ENCODE data around the gene ANKRD62.

The ANKRD62 gene

GRCh38 chr18:12062974-12063373 is 30.7 kb upstream of the ANKRD62 start:
- TF ChIP-seq CTCF (IDR thresholded peaks at IDR 0.05; ENCODE audit: borderline replicate concordance, extremely low read depth, low read length, poor library complexity, severe bottlenecking) (no peak), EZH2 (IDR thresholded peaks at IDR 0.05; ENCODE audit: borderline replicate concordance, low read depth, low read length, severe bottlenecking) (no peak)
- Histone ChIP-seq H4K20me1 (ENCODE audit: insufficient read depth, low read length) (no peaks in the 10 kb centered on the region), H3K4me1 (ENCODE audit: insufficient read depth, low read length) (no peaks in the 10 kb centered on the region), H3K36me3 (ENCODE audit: insufficient read depth, low read length) (no peaks in the 10 kb centered on the region), H3K4me2 (ENCODE audit: insufficient read depth, low read length) (no peak overlapping the region), H3K9me3 (ENCODE audit: insufficient read depth, low read length, severe bottlenecking) (no peaks in the 10 kb centered on the region), H3K79me2 (ENCODE audit: insufficient read depth, low read length) (no peaks in the 10 kb centered on the region), H3K4me3 (ENCODE audit: low read depth in 1 of 2, low read length in 2 of 2) (no peak overlapping the region), H3K27ac (ENCODE audit: low read length) (no peak overlapping the region), H2AFZ (ENCODE audit: low read depth, low read length) (no peak overlapping the region), H3K9ac (ENCODE audit: low read depth, low read length) (no peak overlapping the region), H3K27me3 (ENCODE audit: insufficient read depth, low read length, poor library complexity) (peaks cover 5% of the 10 kb centered on the region)
- ATAC-seq (ENCODE audit: insufficient read depth, low read depth) (no peak), DNase-seq (no peak)

DNA sequence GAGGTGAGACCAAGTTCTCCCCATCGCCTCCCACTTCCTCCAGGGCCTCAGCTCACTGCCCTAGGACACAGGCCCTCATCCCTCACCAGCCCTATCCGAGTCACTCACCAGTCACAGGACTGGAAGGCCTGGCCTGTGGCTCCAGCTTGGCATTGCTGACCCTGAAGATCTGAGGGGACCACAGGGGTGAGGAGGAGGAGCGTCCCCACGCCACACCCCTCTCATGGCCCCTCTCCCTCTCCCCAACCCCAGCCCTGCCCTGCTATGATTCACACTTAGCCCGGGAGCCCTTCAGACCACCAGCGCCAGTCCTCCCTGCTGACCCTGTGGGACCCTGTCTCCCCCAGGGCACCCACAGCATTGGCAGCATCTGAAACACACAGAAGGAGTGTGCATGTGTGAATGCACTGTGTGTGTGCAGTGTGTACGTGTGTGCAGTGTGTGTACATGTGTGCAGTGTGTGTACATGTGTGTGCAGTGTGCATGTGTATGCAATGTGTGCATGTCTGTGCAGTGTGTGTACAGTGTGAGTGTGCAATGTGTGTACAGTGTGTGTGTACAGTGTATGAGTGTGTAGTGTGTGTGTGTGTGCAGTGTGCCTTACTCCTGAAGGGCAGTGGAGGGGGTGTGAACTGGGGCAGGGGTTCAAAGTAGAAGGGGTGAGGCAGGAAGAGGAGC is 29.4 kb upstream of the ANKRD62 start:
- Histone ChIP-seq H3K4me2 (ENCODE audit: insufficient read depth, low read length) (no peak overlapping the region), H3K9ac (ENCODE audit: low read depth, low read length) (no peak overlapping the region), H2AFZ (ENCODE audit: low read depth, low read length) (no peak overlapping the region), H3K36me3 (ENCODE audit: insufficient read depth, low read length) (no peaks in the 10 kb centered on the region), H3K79me2 (ENCODE audit: insufficient read depth, low read length) (no peaks in the 10 kb centered on the region), H4K20me1 (ENCODE audit: insufficient read depth, low read length) (no peaks in the 10 kb centered on the region), H3K27me3 (ENCODE audit: insufficient read depth, low read length, poor library complexity) (peaks cover 8% of the 10 kb centered on the region), H3K4me1 (ENCODE audit: insufficient read depth, low read length) (no peaks in the 10 kb centered on the region), H3K4me3 (ENCODE audit: low read depth in 1 of 2, low read length in 2 of 2) (no peak overlapping the region), H3K27ac (ENCODE audit: low read length) (no peak overlapping the region), H3K9me3 (ENCODE audit: insufficient read depth, low read length, severe bottlenecking) (no peaks in the 10 kb centered on the region)
- TF ChIP-seq EZH2 (IDR thresholded peaks at IDR 0.05; ENCODE audit: borderline replicate concordance, low read depth, low read length, severe bottlenecking) (no peak), CTCF (IDR thresholded peaks at IDR 0.05; ENCODE audit: borderline replicate concordance, extremely low read depth, low read length, poor library complexity, severe bottlenecking) (no peak)
- DNase-seq (no peak), ATAC-seq (ENCODE audit: insufficient read depth, low read depth) (no peak)

- ATAC-seq (ENCODE audit: insufficient read depth, low read depth): no peak
- H3K27me3 ChIP-seq (ENCODE audit: insufficient read depth, low read length, poor library complexity): peaks cover 8% of the 10 kb centered on the region
- H3K4me2 ChIP-seq (ENCODE audit: insufficient read depth, low read length): no peak overlapping the region
- no peaks in the 10 kb centered on the region for H3K36me3 ChIP-seq (ENCODE audit: insufficient read depth, low read length)
- no peak overlapping the region for H3K27ac ChIP-seq (ENCODE audit: low read length)
- no peaks in the 10 kb centered on the region for H3K79me2 ChIP-seq (ENCODE audit: insufficient read depth, low read length)
- TF ChIP-seq CTCF (IDR thresholded peaks at IDR 0.05; ENCODE audit: borderline replicate concordance, extremely low read depth, low read length, poor library complexity, severe bottlenecking) (no peak), EZH2 (IDR thresholded peaks at IDR 0.05; ENCODE audit: borderline replicate concordance, low read depth, low read length, severe bottlenecking) (no peak)
- H3K9ac ChIP-seq (ENCODE audit: low read depth, low read length): no peak overlapping the region
- H3K4me3 ChIP-seq (ENCODE audit: low read depth in 1 of 2, low read length in 2 of 2): no peak overlapping the region
- no peaks in the 10 kb centered on the region for H4K20me1 ChIP-seq (ENCODE audit: insufficient read depth, low read length)
- DNase-seq: no peak
- H3K4me1 ChIP-seq (ENCODE audit: insufficient read depth, low read length): no peaks in the 10 kb centered on the region
- no peaks in the 10 kb centered on the region for H3K9me3 ChIP-seq (ENCODE audit: insufficient read depth, low read length, severe bottlenecking)
- no peak overlapping the region for H2AFZ ChIP-seq (ENCODE audit: low read depth, low read length)
These were observed 28.2 kb upstream of the ANKRD62 start for GRCh38 chr18:12065397-12065796.

All from DND-41 (cell line).